Measurements from ENCODE around the gene GLCE. TPM values are rescaled to one million over a fixed set of nuclear protein-coding genes. Genes with fewer than 3 reads are reported as not detected.

Gene GLCE
- total and polyA plus RNA-seq, 10 of the 15 experiments (the other 5 are each of a cell fraction or from before 2014, with no cell fraction given): 2.1 to 11.9 (median 2.9) TPM

- H3K4me1 ChIP-seq (ENCODE audit: control insufficient read depth, insufficient read depth, low read length): no peaks in the 10 kb centered on the region
- ChIA-PET SMC1A (ENCODE audit: uncharacterized antibody, unreplicated experiment) (interaction anchor here (0.6 to 0.9 kb wide), 2 partner anchors 28 to 213 kb away, joined by 3 to 4 read pairs; no protein-coding TSS in a partner anchor), POLR2A (no interaction called here), CTCF (interaction anchor here (1.1 kb wide), 1 partner anchor 212 kb away, joined by 3 read pairs; no protein-coding TSS in a partner anchor), RAD21 (ENCODE audit: unreplicated experiment) (no interaction called here)
- ATAC-seq (no peak), FAIRE-seq (no peak), DNase-seq (ENCODE audit: low read depth, low spot score) (no peak)
- no peaks in the 10 kb centered on the region for H3K9me3 ChIP-seq (replicated peaks; ENCODE audit: control insufficient read depth, insufficient read depth, low read length)
- no peaks in the 10 kb centered on the region for H4K20me1 ChIP-seq (ENCODE audit: control insufficient read depth, insufficient read depth)
- TF ChIP-seq ELK1 (IDR thresholded peaks at IDR 0.05; ENCODE audit: low read depth, low read length) (no peak), USF1 (IDR thresholded peaks at IDR 0.05; ENCODE audit: borderline replicate concordance, extremely low read length, insufficient read depth, low read depth, low read length) (no peak), BCLAF1 (IDR thresholded peaks at IDR 0.05) (no peak), RB1 (IDR thresholded peaks at IDR 0.05; ENCODE audit: borderline replicate concordance) (no peak), IKZF1 (conservative IDR thresholded peaks at IDR 0.05) (no peak)
- no peak overlapping the region for H3K9ac ChIP-seq (ENCODE audit: control insufficient read depth, insufficient read depth, low read length)
- in situ Hi-C loops (cut with MboI): no loop called here
- no peaks in the 10 kb centered on the region for H3K79me2 ChIP-seq (ENCODE audit: control insufficient read depth, insufficient read depth, low read length)
- intact Hi-C loops (cut with micrococcal nuclease; ENCODE audit: unreplicated experiment): no loop called here
- BruUV-seq (replicated peaks): no TSS peak
- no peak overlapping the region for H2AFZ ChIP-seq (ENCODE audit: control insufficient read depth, low read depth, low read length)
- no peaks in the 10 kb centered on the region for H3K27me3 ChIP-seq (replicated peaks in 1 of 2; ENCODE audit: control insufficient read depth in 2 of 2, insufficient read depth in 2 of 2, low read length in 1 of 2)
- H3K4me3 ChIP-seq: no peak overlapping the region
- H3K4me2 ChIP-seq (ENCODE audit: control insufficient read depth, insufficient read depth): no peak overlapping the region
- no peak overlapping the region for H3K27ac ChIP-seq (ENCODE audit: control insufficient read depth, insufficient read depth)
- no peaks in the 10 kb centered on the region for H3K36me3 ChIP-seq (ENCODE audit: control insufficient read depth in 2 of 2, insufficient read depth in 2 of 2, low read length in 1 of 2)
Observed at GRCh38 chr15:69271217-69271616, 110.8 kb downstream of the GLCE start.

Measured in GM12878 (cell line).